RWPE1 (cell line): ENCODE measurements around the gene FOXP1.

ENCODE experiments used
- CTCF ChIA-PET: fragments of 350-600 bp; sonication (Branson Sonifier 250); formaldehyde crosslinking; extraction: SDS; loops from one replicate; lab custom pipeline; 2021; lab: Yijun Ruan, JAX
- POLR2A ChIA-PET: fragments of 400-600 bp; formaldehyde crosslinking; extraction: SDS; loops from one replicate; lab custom pipeline; 2020; ENCODE audit warnings: antibody characterized with exemption; ENCODE audit not compliant: low non-redundant PET; lab: Yijun Ruan, JAX
- DNase-seq: peaks from one replicate; pipeline ENCODE4 v3.0.0; 2012; ENCODE audit warnings: low spot score
- H3K27ac ChIP-seq: fragments of 450-650 bp; 2 replicates; pipeline ENCODE4 v1.5.1; 2017
- TF ChIP-seq, protein P1 (sequence below): fragments of 450-650 bp; conservative IDR thresholded peaks from 2 replicates; pipeline ENCODE4 v1.5.1; 2017; ENCODE audit warnings: low read depth, mild to moderate bottlenecking

FOXP1 gene

GRCh38 chr3:71055257-71056001 lies 528.1 kb downstream of the FOXP1 start:
- POLR2A ChIA-PET, result no interaction called here
- peak; percentile 13 for DNase-seq

GRCh38 chr3:71054312-71054711 lies 529.2 kb downstream of the FOXP1 start:
- no peak overlapping the region for H3K27ac ChIP-seq
- TF ChIP-seq, protein P1, sequence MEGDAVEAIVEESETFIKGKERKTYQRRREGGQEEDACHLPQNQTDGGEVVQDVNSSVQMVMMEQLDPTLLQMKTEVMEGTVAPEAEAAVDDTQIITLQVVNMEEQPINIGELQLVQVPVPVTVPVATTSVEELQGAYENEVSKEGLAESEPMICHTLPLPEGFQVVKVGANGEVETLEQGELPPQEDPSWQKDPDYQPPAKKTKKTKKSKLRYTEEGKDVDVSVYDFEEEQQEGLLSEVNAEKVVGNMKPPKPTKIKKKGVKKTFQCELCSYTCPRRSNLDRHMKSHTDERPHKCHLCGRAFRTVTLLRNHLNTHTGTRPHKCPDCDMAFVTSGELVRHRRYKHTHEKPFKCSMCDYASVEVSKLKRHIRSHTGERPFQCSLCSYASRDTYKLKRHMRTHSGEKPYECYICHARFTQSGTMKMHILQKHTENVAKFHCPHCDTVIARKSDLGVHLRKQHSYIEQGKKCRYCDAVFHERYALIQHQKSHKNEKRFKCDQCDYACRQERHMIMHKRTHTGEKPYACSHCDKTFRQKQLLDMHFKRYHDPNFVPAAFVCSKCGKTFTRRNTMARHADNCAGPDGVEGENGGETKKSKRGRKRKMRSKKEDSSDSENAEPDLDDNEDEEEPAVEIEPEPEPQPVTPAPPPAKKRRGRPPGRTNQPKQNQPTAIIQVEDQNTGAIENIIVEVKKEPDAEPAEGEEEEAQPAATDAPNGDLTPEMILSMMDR, result no peak
- CTCF ChIA-PET, result no interaction called here
- POLR2A ChIA-PET, result no interaction called here
- no peak for DNase-seq

More at GRCh38 chr3:71055257-71056001, 528.1 kb downstream of the FOXP1 start:
- no peak overlapping the region for H3K27ac ChIP-seq
- TF ChIP-seq, protein P1, result no peak
- CTCF ChIA-PET, result interaction anchor here (0.7 kb wide), 1 partner anchor 39 kb away, joined by 3 read pairs; no protein-coding TSS in a partner anchor

DNA sequence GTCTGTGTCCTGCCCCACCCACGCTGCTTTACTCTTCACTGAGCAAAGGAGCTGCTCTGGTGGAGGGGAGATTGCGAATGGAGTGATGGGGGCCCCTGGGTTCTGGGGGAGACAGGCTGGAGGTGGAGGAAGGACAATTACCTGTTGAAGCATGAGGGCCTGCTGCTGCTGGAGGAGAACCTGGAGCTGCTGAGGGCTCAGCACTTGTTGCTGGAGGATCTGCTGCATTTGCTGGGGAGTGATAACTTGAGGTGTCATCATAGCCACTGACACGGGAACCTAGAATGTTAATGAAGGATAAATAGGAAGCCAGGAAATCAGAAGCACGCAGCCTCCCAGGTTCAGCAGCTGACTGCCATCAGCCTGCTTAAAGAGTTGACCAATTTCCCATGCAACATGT lies 530.0 kb downstream of the FOXP1 start:
- no peak for DNase-seq
- ChIA-PET CTCF (no interaction called here), POLR2A (no interaction called here)
- H3K27ac ChIP-seq, result peak overlapping the region; percentile 63
- TF ChIP-seq, protein P1, result no peak

DNA sequence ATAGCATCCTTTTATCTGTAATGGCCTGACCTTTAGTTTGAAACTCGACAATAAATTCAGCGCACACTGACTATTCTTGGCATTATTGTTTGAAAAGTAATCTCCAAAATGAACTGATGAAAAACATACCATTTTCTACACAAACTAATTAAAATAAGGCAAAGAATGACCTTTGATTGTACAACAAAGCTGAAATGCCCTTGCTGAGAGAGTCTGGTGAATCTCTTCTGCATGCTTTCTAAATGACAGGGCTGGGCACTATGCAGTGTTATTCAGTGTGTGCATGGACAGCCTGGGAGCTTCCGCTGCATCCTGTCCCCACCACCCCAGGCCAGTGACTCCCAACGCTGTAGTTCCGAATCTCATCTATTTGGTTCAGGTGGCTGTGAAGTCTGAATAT lies 530.8 kb downstream of the FOXP1 start:
- CTCF ChIA-PET, result no interaction called here
- no peak for DNase-seq
- TF ChIP-seq, protein P1, result no peak
- POLR2A ChIA-PET, result no interaction called here
- peak overlapping the region; percentile 63 for H3K27ac ChIP-seq

DNA sequence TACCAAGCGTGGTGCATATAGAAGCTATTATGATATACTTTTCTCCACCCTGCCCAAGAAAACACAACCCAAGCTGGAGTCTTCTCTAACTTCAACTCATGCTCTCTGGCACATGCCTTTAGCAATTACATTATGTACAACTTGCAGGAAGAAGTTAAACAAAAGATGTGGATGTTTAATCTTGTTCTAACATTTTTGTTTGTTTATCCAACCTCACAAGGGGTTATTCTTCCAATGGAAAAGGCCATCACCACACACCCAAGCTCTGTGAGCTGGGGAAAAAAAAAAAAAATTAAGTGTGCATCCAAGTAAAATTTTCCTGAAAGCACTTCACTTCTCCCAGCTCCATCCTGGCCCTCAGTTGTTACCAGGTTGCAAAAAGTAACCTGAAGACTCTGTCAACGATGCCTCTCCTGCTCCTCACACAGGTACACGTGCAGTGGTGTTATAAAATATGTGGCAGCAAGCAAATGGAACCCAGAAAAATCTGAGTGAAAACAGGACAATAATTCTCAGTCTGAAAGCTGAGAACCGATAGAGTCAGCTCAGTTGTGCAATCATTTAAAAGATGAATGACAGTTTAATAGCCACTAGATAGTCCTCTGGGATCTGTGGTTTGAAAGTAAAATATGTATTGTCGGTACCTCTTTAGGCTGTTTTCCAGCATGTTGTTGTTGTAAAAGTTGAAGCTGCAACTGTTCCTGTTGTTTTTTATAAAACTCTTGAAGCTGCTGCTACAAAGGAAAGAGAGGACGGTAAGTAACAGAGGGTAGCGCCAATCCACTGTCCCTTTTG lies 531.4 kb downstream of the FOXP1 start:
- ChIA-PET CTCF (no interaction called here), POLR2A (no interaction called here)
- peak; percentile 40 for DNase-seq
- TF ChIP-seq, protein P1, result no peak
- no peak overlapping the region for H3K27ac ChIP-seq

- POLR2A ChIA-PET, result no interaction called here
- no peak for DNase-seq
- CTCF ChIA-PET, result no interaction called here
- TF ChIP-seq, protein P1, result no peak
- no peak overlapping the region for H3K27ac ChIP-seq
Measured at GRCh38 chr3:71051259-71051595, 532.3 kb downstream of the FOXP1 start.
